Progenitor cell of endocrine pancreas (in vitro differentiated cells): ENCODE data around the gene PAPOLA. TPM values are rescaled to one million over a fixed set of nuclear protein-coding genes. Genes with fewer than 3 reads are reported as not detected.

ENCODE experiments used
- DNase-seq: peaks from one replicate; pipeline ENCODE4 v3.0.0; 2021; ENCODE audit warnings: low spot score; ENCODE audit not compliant: unreplicated experiment
- H3K27ac Mint-ChIP-seq: 2 replicates; pipeline ENCODE4 v1.8.0; 2021; ENCODE audit warnings: mild to moderate bottlenecking, moderate library complexity, mixed read lengths
- H3K27me3 Mint-ChIP-seq: 2 replicates; pipeline ENCODE4 v1.8.0; 2021; ENCODE audit warnings: mixed read lengths
- H3K36me3 Mint-ChIP-seq: 2 replicates; pipeline ENCODE4 v1.8.0; 2022; ENCODE audit warnings: mixed read lengths; ENCODE audit not compliant: insufficient read depth
- H3K4me1 Mint-ChIP-seq: 2 replicates; pipeline ENCODE4 v1.8.0; 2021; ENCODE audit warnings: low read depth, mixed read lengths
- H3K4me3 Mint-ChIP-seq: 2 replicates; pipeline ENCODE4 v1.8.0; 2021; ENCODE audit warnings: low read depth, mild to moderate bottlenecking, moderate library complexity, mixed read lengths
- H3K9me3 Mint-ChIP-seq: 2 replicates; pipeline ENCODE4 v1.8.0; 2021; ENCODE audit warnings: low read depth, mixed read lengths
- CTCF ChIP-seq: fragments of 200-600 bp; sonication (generic); IDR thresholded peaks from one replicate; pipeline ENCODE4 v1.5.0; 2021; ENCODE audit warnings: antibody characterized with exemption, mild to moderate bottlenecking; ENCODE audit not compliant: unreplicated experiment
- total RNA-seq: library from RNA; stranded (reverse); gene quantifications from 2 replicates; pipeline ENCODE4 v1.2.1, GENCODE V29; 2021

PAPOLA gene
- total RNA-seq, 1 donor from 2014 or later = 279 TPM

GRCh38 chr14:96584907-96585671 is 82.9 kb downstream of the PAPOLA start:
- no peak overlapping the region for H3K27ac Mint-ChIP-seq
- DNase-seq = no peak
- H3K4me1 Mint-ChIP-seq = peaks cover 2% of the 10 kb centered on the region
- H3K36me3 Mint-ChIP-seq = no peaks in the 10 kb centered on the region
- H3K9me3 Mint-ChIP-seq = no peaks in the 10 kb centered on the region
- H3K4me3 Mint-ChIP-seq = no peak overlapping the region
- no peak for TF ChIP-seq CTCF
- H3K27me3 Mint-ChIP-seq = peaks cover 39% of the 10 kb centered on the region

GRCh38 chr14:96585672-96586013 is 83.5 kb downstream of the PAPOLA start:
- H3K27me3 Mint-ChIP-seq = peaks cover 42% of the 10 kb centered on the region
- no peak for DNase-seq
- no peaks in the 10 kb centered on the region for H3K9me3 Mint-ChIP-seq
- H3K4me1 Mint-ChIP-seq = peaks cover 2% of the 10 kb centered on the region
- H3K27ac Mint-ChIP-seq = no peak overlapping the region
- TF ChIP-seq CTCF = no peak
- no peak overlapping the region for H3K4me3 Mint-ChIP-seq
- no peaks in the 10 kb centered on the region for H3K36me3 Mint-ChIP-seq

- Mint-ChIP-seq H3K9me3 (no peaks in the 10 kb centered on the region), H3K27ac (no peak overlapping the region), H3K4me1 (peaks cover 2% of the 10 kb centered on the region), H3K27me3 (peaks cover 42% of the 10 kb centered on the region), H3K36me3 (no peaks in the 10 kb centered on the region), H3K4me3 (no peak overlapping the region)
- no peak for TF ChIP-seq CTCF
- no peak for DNase-seq
Measured at GRCh38 chr14:96586056-96586455, 83.9 kb downstream of the PAPOLA start.

DNA sequence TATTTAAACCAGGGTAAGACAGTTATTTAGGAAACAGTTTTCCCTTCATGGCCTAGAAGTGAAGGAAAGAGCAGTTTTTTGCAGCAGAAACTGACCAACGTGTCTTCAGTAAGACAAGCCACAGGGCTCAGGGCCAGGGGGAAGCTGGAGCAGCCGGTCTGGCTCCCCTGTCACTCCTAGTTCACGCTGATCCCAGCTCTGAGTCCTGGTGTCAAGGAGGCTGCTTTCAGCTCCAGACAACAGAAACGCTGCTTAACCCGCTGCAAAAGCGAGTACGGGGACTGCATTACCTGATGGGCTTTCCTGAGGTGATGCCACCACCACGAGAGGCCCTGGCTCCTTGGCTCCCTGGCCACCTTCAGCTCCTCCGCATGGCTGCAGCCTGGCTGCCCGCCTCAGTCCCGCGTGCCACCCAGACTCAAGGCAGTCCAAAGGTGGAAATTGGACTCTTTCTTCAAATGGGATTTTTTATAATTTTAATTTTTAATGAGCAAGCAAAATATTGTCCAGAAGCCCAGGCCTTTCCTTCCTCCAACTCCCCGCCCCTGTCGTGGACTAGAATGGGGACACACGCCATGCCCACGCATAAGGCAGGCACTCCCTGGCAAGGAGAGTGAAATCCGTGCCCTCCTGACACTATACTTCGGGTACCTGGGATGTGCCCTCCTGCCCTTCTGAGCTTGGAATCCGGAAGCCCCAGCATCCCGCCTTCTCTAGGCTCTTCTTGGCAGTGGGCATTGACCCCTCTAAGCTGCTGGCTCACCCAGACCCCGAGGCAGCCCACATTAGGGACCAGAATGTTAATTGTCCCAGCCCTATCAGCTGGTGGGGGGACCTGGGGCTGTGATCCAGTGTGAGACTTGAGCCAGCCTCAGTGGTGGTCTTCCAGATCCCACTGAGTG is 85.0 kb downstream of the PAPOLA start:
- Mint-ChIP-seq H3K36me3 (no peaks in the 10 kb centered on the region), H3K9me3 (no peaks in the 10 kb centered on the region), H3K4me3 (no peak overlapping the region), H3K27me3 (peaks cover 45% of the 10 kb centered on the region), H3K4me1 (peaks cover 2% of the 10 kb centered on the region), H3K27ac (no peak overlapping the region)
- no peak for DNase-seq
- no peak for TF ChIP-seq CTCF

DNA sequence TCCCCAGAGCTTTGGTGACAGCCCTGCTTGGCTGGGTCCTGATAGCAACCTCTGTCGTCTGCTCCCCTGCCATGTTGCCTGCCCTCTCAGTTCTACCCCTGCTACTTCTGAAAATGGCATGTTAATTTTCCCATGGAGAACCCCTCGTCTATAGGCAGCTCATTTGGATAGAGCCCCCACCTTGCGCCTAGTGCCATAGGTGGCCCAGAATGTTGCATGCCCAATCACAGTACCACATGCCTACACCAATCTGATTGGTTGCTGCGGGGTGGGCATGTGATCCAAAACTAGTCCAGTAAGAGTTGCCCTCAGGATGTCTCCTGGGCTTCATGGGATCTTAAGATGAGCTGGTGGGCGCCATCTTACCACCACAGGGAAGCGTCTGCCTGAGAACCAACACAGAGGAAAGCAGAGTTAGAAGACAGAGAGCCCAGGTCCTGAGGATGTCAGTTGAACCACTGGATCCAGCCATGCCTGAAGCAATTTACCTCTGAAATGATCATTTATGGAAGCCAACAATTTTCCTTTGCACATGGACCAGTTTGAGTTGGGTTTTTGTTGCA is 85.7 kb downstream of the PAPOLA start:
- Mint-ChIP-seq H3K36me3 (no peaks in the 10 kb centered on the region), H3K4me1 (peaks cover 2% of the 10 kb centered on the region), H3K27ac (no peak overlapping the region), H3K27me3 (peaks cover 47% of the 10 kb centered on the region), H3K4me3 (no peak overlapping the region), H3K9me3 (no peaks in the 10 kb centered on the region)
- no peak for DNase-seq
- TF ChIP-seq CTCF = no peak
